Stimulated activated CD4-positive, alpha-beta T cell treated with anti-CD3 and anti-CD28 coated beads, Interleukin-4, amount 100 ng/mL, for 24 hours (primary cell): ENCODE results near the gene CDC73.
"Not testable (repeated sequence)": the region's sequence is repeated elsewhere in the genome, so short reads cannot be mapped to it uniquely, and the experiment has no call there.

Source experiments
- DNase-seq: peaks from one replicate; pipeline ENCODE4 v3.0.0-alpha.2; 2020

The CDC73 gene

DNA sequence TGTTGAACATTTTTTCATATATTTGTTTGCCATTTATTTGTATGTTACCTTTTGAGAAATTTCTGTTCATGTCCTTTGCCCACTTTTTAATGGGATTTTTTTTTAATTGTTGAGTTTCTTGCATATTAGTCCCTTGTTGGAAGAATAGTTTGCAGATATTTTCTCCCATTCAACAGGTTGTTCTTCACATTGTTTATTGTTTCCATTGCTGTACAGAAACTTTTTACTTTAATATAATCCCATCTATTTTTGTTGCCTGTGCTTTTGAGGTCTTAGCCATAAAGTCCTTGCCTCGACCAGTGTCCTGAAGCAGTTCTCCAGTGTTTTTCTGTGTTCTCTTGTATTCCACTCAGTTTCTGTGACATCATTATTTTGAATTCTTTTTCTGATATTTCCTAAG is 118.8 kb downstream of the CDC73 start:
- DNase-seq, result no peak

DNA sequence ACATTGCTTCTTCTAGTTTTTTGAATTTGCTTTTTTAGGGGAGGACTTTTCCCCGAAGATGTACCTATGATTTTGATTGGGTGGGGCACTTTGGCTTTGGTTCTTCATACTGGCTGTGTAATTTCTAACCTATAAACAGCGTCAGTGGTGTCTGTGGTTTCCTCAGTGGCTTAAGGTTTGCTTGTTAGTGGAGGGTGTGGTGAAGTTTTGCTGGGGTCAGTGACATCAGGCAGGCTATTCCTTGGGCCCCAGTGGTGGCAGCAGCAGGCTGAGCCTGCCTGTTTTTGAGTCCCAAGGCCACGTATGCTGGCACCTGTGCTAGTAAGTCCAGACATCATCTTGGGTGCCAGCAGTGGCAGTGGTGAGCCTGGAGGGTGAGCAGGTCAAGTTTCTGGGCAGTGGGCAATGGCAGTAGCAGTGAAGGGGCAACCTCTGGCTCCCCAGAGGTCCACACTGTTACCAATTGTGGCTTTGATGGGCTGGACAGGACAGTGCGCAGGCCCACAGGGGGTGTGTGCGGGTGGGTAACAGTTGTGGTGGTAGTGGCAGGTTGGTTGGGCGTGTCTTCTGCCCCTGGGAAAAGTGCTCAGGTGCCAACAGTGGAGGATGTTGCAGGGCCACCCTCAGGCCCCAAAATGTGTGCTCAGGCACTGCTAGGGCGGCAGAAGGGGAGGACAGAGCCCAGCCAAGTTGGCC is 119.4 kb downstream of the CDC73 start:
- DNase-seq, result no peak

DNA sequence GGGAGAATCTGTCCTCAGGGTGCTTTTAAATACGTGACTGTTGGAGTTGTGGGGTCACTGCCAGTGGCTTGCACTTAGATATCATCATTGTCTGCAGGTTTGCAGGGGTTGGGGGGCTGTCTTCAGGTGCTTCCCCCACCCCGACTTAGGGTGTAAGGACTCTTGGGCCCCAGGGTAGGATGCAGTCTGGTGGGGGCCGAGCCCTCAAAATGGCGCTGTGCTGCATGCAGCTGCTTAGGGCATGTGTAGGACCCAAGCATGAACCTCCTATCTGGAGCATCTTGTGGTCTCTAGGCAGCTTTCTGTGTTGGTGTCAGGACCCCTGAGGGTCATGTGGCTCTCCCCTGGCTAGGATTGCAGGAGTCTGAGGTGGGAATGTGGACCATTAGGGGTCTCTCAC is 120.2 kb downstream of the CDC73 start:
- no peak for DNase-seq

DNA sequence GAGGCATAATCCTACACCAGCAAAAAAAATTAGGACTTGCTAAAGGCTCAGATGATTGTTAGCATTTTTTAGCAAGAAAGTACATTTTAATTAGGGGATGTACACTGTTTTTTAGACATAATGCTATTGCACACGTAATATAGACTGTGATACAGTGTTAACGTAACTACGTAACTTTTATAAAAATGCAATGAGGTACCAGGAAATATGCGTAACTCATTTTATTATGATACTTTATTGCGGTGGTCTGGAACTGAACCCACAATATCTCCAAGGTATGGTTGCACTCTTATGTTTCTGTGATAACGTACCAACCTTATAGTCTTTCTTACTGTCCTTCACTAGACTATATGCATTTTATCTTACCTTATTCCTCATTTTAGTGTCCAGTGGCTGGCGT is 127.4 kb downstream of the CDC73 start:
- DNase-seq, result no peak

DNA sequence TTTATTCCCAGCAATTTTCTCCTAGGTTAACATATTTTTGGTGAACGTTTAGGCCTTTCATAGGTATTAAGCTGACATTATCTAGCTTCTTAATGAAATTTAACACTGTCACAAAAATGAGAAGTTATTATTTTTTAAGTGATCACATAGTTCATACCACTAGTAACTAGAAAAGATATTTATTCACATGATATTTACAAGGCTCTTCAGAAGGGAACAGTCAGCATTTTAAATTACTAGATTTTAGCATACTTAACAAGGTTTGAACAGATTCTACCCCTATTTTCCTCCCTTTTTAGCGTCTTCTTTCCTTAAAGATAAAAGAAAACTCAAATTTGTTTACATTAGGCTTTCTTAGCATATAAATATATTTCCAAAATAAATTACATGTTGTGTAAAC is 130.1 kb downstream of the CDC73 start:
- DNase-seq, result no peak

DNA sequence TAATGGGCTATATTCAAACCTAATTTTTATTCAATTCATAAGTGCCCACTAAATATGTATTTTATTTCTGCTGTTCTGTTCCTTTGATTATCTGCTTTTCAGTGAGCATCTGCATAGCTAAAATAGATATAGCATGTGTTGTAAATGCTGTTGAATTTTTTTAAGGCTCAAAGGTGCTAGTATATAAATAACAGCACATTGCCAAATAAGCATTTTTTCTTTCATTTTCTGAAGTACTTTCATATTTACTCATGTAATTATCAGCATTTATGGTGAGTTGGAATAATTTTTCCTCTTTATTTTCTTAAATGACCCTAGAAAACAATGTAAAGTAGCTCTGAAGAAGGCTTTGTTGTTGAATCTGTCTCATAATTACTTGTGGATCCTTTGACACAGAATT is 134.2 kb downstream of the CDC73 start:
- no peak for DNase-seq

DNA sequence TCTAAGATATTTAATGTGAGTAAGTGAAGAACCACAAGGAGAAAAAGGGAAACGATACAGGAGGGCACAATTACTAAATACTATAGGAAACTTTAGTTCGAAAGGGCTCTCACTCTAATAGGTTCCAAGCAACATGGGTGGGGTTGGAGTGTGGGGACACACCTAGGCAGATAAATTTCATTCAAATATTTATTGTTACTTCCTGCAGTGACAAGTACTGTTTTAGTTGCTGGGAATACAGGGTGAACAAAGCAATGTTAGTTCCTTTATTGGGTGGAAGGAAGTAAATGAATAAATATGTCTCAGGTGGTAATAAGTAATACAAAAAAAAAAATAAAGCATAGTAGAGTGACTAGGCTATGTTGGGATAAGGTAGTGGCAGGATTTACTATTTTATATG is 137.8 kb downstream of the CDC73 start:
- DNase-seq, result no peak

DNA sequence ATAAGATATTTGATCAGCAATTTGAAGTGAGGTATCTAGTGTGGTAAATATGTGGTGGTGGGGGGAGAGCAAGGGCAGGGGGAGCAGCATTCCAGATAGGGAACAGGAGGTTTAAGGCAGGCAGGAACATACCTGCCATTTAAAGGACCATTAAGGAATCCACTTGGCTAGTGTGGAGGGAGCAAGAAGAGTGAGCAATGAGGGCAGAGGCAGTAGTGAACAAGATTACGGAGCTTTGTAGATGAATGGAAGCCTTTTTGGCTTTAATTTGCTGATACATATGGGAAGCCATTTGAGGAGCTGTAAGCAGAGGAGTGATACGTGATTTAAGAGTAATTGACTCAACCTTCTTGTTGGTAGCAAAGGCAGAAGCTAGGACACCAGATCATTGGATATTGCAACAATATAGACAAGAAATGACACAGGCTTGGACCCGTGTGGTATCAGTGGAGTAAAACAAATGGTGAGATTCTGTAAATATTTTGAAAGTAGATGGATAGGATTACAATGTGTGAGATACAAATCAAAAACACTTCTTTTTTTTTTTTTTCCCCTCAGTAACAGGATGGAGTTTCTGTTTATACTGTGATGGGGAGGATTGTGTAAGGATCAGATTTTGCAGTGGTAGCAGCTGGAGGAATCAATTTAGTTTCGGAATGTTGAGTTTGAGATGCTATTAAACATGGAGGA is 138.4 kb downstream of the CDC73 start:
- DNase-seq, result no peak

DNA sequence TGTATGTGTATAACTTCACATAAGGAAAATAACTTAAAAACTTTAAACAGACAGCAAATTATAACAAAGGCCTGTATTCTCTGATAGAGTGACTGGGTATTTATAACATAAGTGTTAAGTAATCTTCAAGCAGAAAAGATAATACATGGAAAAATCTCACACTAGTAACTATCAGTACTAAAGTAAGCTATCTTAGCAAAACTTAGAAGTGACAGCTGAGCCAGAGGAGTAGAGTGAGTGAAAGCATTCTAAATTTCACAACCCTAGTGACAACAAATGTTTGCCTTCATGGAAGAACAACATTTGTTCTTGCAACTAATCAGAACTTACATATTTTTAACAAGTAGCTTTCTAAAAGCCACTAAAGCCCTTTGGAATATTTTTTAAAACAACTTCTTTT is 139.1 kb downstream of the CDC73 start:
- no peak for DNase-seq

DNA sequence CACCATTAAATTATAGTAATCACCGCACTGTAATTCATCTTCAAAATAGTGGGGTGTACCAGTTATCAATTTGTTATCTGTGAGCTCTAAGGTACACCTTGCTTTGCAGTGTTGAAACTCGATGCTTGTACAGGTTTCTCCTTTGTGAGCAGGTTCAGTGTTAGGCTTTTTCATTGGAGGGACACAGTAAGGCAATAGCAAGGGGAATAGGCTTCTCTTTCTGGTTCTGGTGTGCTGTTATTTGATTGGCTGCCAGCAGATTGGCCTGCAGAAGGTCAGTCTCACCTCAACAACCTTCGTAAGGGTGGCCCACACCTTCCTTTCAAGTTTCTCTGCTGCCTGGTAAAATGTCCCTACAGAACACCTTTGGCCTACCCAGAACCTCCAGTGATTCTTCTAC is 140.8 kb downstream of the CDC73 start:
- no peak for DNase-seq

DNA sequence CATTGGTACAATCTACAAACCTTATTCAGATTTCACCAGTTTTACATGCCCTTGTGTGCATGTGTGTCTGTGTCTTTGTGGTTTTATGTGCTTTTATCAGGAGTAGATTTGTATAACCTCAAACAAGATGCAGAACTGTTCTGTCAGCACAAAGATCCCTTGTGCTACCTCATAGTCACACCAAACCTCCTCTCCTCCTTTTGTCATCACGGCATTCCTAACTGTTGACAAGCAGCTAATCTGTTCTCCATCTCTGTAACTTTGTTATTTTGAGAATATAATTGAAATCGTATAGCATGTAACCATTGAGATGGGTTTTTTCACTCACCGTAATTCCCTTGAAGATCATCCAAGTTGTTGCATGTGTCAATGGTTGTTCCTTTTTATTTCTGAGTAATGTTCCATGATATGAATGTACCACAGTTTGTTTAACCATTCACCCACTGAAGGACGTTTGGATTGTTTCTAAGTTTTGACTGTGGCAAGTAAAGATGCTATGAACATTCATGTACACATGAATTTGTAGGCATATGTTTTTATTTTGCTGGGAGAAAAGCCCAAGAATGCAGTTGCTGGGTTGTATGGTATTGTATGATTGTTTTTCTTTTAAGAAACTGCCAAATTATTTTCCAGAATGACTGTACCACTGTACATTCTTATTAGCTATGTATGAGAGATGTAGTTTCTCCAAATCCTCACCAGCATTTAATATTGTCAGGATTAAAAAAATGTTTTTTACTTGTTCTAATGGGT is 142.7 kb downstream of the CDC73 start:
- DNase-seq, result no peak

DNA sequence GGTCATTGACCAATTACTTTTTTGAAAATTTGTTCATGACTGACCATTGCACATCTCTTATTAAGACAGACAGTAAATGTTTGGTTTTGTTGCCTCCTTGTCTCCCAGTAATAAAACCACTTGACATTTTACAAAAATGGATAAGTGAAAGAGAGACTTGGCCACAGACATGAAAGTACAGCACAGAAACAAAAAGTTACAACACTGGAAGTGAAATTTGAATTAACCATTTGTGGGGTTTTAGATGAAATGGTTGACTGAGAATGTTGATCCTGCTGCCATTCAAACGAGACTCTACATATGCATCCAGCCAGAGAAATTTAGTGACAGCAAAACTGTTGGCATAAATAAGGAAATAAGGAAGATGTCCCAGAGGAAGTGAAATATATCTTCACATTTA is 143.9 kb downstream of the CDC73 start:
- DNase-seq, result no peak

DNA sequence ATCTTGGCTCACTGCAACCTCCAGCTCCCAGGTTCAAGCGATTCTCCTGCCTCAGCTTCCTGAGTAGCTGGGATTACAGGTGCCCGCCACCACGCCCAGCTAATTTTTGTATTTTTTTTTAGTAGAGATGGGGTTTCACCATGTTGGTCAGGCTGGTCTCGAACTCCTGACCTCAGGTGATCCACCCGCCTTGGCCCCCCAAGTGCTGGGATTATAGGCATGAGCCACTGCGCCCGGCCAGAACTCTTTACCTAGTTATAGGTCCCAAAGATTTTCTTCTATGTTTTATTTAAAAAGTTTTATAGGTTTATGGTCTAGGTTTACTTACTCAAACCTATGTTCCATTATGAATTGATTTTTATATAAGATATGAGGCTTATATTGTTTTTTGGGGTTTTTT is 145.0 kb downstream of the CDC73 start:
- DNase-seq, result not testable (repeated sequence)

DNA sequence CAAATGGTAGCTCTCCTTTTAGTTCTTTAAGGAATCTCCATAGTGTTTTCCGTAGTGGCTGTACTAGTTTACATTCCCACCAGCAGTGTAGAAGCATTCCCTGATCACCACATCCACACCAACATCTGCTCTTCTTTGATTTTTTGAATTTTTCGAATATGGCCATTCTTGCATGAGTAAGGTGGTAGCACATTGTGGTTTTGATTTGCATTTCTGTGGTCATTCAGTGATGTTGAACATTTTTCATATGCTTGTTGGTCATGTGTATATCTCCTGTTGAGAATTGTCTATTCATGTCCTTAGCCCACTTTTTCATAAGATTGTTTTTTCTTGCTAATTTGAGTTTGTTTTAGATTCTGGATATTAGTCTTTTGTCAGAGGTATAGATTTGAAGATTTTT is 149.2 kb downstream of the CDC73 start:
- no peak for DNase-seq

DNA sequence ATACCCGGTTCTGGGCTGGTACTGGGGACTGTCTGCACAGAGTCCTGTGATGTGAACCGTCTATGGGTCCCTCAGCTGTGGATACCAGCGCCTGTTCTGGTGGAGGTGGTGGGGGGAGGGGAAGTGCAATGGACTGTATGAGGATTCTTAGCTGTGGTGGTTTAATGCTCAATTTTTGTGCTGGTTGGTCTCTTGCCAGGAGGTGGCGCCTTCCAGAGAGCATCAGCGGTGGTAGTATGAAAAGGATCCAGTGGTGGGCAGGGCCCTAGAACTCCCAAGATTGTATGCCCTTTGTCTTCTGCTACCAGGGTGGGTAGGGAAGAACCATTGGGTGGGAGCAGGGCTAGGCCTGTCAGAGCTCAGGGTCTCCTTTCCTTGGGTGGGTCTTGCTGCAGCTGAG is 153.9 kb downstream of the CDC73 start:
- no peak for DNase-seq

DNA sequence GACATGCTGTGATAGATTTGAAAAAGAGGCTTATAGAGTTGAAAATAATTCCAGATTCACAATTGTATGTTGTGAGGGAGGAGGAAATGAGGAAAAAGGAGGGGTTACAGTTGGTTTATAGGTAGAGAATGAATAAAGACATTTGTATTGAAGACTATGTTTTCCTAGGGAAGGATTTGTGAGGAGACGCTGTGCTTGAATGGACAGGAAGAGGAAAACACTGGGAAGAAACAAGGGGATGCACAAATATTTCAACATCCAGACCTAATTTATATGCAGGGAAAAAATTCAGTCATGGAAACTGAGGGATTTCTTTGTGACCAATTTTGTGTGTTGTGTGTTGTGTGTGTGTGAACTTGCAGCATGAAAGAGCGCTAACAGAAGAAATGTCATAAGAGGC is 157.1 kb downstream of the CDC73 start:
- DNase-seq, result no peak

DNA sequence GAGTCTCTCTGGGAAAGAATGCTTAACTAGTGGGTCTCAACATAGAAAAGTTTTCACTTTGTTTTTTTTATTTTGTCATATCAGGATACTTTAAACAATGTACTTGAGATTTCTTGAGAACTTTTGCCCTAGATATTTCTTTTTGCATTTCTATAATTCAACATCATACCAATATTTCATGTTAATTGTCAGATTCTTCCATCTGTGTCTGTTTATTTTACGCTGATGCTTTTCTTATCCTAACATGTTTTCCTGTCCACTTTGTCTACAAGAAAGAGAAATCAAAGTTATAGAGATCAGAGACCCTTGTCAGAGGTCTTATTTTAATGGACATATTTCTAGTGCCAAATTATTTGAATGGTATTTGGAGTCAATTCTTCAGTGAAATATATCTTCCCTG is 160.1 kb downstream of the CDC73 start:
- DNase-seq, result no peak

DNA sequence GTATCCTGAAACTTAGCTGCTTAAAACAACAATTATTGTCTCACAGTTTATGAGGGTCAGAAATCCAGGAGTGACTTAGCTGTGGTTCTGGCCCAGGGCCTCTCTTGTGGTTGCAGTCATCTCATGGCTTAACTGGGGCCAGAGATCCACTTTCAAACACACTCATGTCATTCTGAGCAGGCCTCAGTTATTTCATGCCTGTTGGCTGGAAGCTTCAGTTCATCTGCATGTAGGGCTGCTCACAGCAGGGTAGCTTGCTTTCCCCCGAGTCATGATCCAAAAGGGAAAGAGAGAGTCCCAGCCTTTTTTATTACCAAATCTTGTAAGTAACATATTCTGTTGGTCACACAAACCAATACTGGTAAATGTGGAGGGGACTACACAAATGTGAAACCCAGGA is 161.2 kb downstream of the CDC73 start:
- no peak for DNase-seq

DNA sequence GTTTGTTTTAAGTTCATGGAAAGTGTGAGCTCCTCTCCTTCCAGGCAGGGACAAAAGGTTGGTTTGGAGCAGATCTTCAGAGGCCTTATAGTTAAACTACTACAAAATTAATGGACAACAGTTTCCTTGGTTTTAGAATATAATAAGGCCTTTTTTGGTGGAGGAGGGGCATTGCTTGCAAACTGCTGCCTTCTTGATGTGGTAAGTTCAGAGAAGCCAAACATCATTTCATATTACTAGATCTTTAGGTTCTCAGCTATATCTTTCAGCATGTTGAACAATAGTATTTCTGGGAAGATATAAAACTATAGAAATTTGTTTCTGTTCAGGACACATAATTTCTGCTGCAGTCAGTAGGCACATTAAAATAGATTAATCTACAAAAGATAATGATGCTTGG is 162.4 kb downstream of the CDC73 start:
- no peak for DNase-seq

DNA sequence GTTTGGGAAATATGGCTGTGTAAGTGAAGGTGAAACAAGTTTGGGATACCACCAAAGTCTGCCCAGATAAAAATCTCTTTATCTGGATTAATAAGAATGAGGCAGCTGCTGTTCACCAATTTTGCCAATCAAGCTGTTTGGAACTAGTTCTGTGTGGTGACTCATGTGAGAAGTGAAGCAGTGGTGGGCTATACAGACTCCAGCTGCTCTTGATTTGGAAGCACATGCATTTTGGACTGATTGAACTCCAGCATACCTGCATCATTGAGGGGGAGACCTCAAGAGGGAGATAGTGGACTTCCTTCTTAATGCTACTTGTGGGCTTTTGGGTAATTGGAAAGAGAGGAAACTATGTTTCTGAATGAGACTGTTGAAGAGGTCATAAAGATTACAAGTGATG is 163.8 kb downstream of the CDC73 start:
- no peak for DNase-seq

DNA sequence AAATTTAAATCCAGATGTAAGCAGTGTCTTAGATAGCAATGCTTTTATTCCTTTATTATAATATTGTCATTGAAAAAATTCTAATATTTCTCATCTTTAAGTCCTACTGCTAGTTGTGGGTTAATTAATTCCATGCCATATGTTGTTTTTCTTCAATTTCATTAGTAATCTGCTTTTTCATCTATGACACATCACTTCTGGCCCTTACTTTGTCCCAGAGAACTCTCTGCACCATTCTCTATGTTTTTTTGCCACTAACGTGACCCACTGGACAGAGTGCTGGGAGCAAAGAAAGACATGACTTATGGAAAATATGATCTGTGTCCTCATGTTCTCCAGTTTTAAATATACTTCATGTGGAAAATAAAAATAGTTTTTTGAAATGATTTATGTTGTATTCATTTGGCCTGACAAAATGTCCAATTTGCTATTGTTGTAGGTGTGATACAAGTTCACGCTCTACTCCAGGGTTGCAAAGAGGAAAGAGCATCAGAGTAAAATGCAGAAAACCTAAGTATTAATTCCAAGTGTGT is 166.8 kb downstream of the CDC73 start:
- DNase-seq, result not testable (repeated sequence)

DNA sequence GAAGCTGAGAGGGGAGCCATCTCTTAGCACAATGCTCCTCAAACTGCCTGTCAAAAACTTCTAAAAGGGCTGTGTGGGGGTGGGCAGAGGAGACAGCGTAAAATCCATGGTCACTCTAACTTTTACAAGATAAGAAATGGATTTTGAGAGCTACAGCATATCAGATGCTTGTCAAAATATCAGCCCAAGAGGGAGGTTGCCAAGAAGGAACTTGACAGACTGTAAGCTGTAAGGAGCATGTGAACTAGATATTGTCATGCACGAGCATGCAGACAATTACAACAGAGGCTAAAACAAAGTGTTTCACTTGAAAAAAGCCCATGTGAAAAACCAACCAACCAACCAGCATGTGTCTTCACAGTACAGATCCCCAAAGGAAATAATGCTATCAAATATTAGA is 171.9 kb downstream of the CDC73 start:
- DNase-seq, result no peak

DNA sequence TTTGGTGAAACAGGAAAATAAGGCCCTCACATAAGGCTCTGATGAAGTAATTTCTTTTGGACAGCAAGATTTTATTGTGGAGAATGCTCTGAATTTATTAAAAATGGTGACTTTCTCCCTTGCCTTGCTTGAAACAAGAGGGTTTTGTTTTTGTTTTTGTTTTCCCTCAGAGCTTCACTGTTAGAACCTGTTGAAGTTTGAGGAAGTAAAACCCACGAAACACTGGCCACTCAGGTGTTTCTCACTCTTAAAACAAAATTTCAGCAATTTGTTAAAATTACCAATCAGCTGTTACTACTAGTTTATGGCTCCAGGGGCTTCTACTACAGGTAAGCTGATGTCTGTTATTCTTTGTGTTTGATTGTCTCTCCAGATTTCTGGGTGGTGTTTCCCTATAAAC is 177.2 kb downstream of the CDC73 start:
- DNase-seq, result no peak

DNA sequence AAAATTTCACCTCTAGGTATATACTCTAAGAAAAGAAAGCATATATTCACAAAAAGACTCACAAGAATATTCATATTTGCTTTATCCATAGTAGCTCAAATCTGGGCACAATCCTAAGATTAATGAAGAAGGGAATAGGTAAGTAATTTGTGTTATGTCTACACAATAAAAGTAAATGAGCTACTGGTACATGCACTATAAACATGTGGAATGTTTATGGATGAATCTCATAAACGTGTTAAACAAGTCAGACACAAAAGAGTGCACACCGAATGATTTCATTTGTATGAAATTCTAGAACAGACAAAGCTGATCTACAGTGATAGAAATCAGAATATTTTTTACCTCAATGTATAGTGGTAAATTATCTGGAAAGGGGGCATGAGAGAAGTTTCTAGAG is 179.9 kb downstream of the CDC73 start:
- no peak for DNase-seq
